Calu3 (cell line): ENCODE results near the gene PTPRN2. TPM values are rescaled to one million over a fixed set of nuclear protein-coding genes. Genes with fewer than 3 reads are reported as not detected.

Source experiments
- BruUV-seq: library from RNA; stranded (reverse); fragments of 400-500 nt; replicated peaks from 2 replicates; lab custom pipeline; 2021; lab: Mats Ljungman, UMichigan
- CTCF ChIA-PET: fragments of 300-600 bp; sonication (Branson Sonifier 250); formaldehyde crosslinking; loops from one replicate; lab custom pipeline; 2022; ENCODE audit warnings: antibody characterized with exemption; lab: Charles Lee
- DNase-seq: peaks from one replicate; pipeline ENCODE4 v3.0.0; 2022
- H3K27ac Mint-ChIP-seq: one replicate; pipeline ENCODE4 v1.8.0; 2022; ENCODE audit warnings: mixed read lengths; ENCODE audit not compliant: unreplicated experiment
- H3K27me3 Mint-ChIP-seq: one replicate; pipeline ENCODE4 v1.8.0; 2022; ENCODE audit warnings: mixed read lengths; ENCODE audit not compliant: unreplicated experiment
- H3K36me3 Mint-ChIP-seq: one replicate; pipeline ENCODE4 v1.8.0; 2022; ENCODE audit warnings: mild to moderate bottlenecking, moderate library complexity, mixed read lengths; ENCODE audit not compliant: insufficient read depth, unreplicated experiment
- H3K4me1 Mint-ChIP-seq: one replicate; pipeline ENCODE4 v1.8.0; 2022; ENCODE audit warnings: mild to moderate bottlenecking, low read depth, mixed read lengths; ENCODE audit not compliant: unreplicated experiment
- H3K4me3 Mint-ChIP-seq: one replicate; pipeline ENCODE4 v1.8.0; 2022; ENCODE audit warnings: mild to moderate bottlenecking, low read depth, moderate library complexity, mixed read lengths; ENCODE audit not compliant: unreplicated experiment
- H3K9me3 Mint-ChIP-seq: one replicate; pipeline ENCODE4 v1.8.0; 2022; ENCODE audit warnings: low read depth, mixed read lengths; ENCODE audit not compliant: unreplicated experiment
- CTCF ChIP-seq: fragments of 200-600 bp; IDR thresholded peaks from one replicate; pipeline ENCODE4 v1.8.0; 2022; ENCODE audit warnings: antibody characterized with exemption; ENCODE audit not compliant: unreplicated experiment
- intact Hi-C: fragments of 100-400 bp; cut with micrococcal nuclease; formaldehyde crosslinking; loops from one replicate; pipeline ENCODE4 v1.10.0; 2022; ENCODE audit not compliant: unreplicated experiment
- total RNA-seq: library from RNA; stranded (reverse); gene quantifications from 2 replicates; pipeline ENCODE4 v1.2.3, GENCODE V29; 2022

Gene PTPRN2
- total RNA-seq, 1 experiment from 2014 or later = 2.0 TPM

GRCh38 chr7:158258411-158259130 lies 329.1 kb downstream of the PTPRN2 start:
- Mint-ChIP-seq H3K9me3 (peaks cover 6% of the 10 kb centered on the region), H3K36me3 (no peaks in the 10 kb centered on the region), H3K27ac (no peak overlapping the region), H3K27me3 (no peaks in the 10 kb centered on the region), H3K4me3 (no peak overlapping the region), H3K4me1 (no peaks in the 10 kb centered on the region)
- no peak for TF ChIP-seq CTCF
- intact Hi-C loops = no loop called here
- DNase-seq = no peak
- CTCF ChIA-PET = no interaction called here
- BruUV-seq = no TSS peak

- Mint-ChIP-seq H3K27ac (no peak overlapping the region), H3K4me1 (no peaks in the 10 kb centered on the region), H3K9me3 (peaks cover 6% of the 10 kb centered on the region), H3K36me3 (no peaks in the 10 kb centered on the region), H3K4me3 (no peak overlapping the region), H3K27me3 (no peaks in the 10 kb centered on the region)
- CTCF ChIA-PET = no interaction called here
- no peak for TF ChIP-seq CTCF
- no peak for DNase-seq
- BruUV-seq = no TSS peak
- intact Hi-C loops = no loop called here
Measured at GRCh38 chr7:158257516-158258410, 329.9 kb downstream of the PTPRN2 start.

GRCh38 chr7:158257001-158257400 lies 330.6 kb downstream of the PTPRN2 start:
- BruUV-seq = no TSS peak
- TF ChIP-seq CTCF = no peak
- H3K36me3 Mint-ChIP-seq = no peaks in the 10 kb centered on the region
- CTCF ChIA-PET = no interaction called here
- no peak for DNase-seq
- peaks cover 6% of the 10 kb centered on the region for H3K9me3 Mint-ChIP-seq
- no peaks in the 10 kb centered on the region for H3K27me3 Mint-ChIP-seq
- H3K4me1 Mint-ChIP-seq = no peaks in the 10 kb centered on the region
- no peak overlapping the region for H3K4me3 Mint-ChIP-seq
- intact Hi-C loops = no loop called here
- H3K27ac Mint-ChIP-seq = no peak overlapping the region

GRCh38 chr7:158256091-158256816 lies 331.4 kb downstream of the PTPRN2 start:
- Mint-ChIP-seq H3K27me3 (no peaks in the 10 kb centered on the region), H3K4me1 (no peaks in the 10 kb centered on the region), H3K36me3 (no peaks in the 10 kb centered on the region), H3K27ac (no peak overlapping the region), H3K9me3 (peaks cover 6% of the 10 kb centered on the region), H3K4me3 (no peak overlapping the region)
- DNase-seq = no peak
- no peak for TF ChIP-seq CTCF
- BruUV-seq = no TSS peak
- intact Hi-C loops = no loop called here
- CTCF ChIA-PET = no interaction called here
